ENCODE results near the gene USO1.
"Not testable (repeated sequence)": the region's sequence is repeated elsewhere in the genome, so short reads cannot be mapped to it uniquely, and the experiment has no call there.

The USO1 gene

DNA sequence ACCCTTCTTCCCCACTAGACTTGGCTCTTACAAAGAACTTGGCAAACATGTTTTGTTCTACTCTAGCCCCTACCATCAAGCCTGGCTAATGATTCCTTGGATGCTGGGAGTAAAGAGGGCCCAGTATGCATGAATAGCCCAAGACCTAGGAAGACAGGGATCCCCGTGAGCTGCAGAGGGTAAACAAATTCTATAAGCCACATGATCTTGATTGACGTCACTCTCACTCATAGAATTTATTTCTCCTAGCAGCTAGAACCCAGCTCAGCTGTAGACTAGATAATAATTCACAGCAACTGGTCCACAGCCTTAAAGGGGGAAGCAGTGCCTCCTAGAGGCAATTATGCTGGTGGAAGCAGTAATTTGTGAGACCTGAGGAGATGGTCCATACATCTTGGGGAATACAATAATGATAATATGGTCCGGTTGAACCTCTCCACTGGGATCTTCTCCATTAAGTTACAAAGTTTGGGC lies 16.1 kb upstream of the USO1 start:
- intact Hi-C loops (cut with DNase I) = no loop called here
- DNase-seq = no peak

GRCh38 chr4:75710246-75710645 lies 14.1 kb upstream of the USO1 start:
- intact Hi-C loops (cut with DNase I) = no loop called here
- no peak for DNase-seq

GRCh38 chr4:75714011-75714410 lies 10.4 kb upstream of the USO1 start:
- intact Hi-C loops (cut with DNase I) = no loop called here
- DNase-seq = no peak

DNA sequence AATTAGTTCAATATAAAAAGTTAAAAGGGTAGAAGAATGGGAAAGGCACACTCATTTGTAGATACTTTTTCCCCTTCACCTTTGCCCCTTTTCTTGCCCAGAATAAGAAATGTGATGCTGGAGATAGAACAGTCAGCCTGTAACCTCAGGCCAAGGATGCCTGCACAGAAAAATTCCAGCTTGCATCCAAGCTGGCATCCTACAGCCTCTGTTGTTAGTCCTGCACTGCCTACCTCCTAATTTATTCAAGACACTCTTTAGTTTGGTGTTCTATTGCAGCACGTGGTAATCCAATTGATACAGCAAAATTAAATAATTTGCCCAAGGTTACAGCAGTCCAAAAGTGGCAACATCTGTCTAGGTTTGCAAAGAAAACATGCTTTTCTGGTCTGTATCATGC lies 9.7 kb upstream of the USO1 start:
- intact Hi-C loops (cut with DNase I) = no loop called here
- no peak for DNase-seq

- no peak for DNase-seq
- intact Hi-C loops (cut with DNase I) = no loop called here
Observed at GRCh38 chr4:75715105-75715799, 9.1 kb upstream of the USO1 start.

DNA sequence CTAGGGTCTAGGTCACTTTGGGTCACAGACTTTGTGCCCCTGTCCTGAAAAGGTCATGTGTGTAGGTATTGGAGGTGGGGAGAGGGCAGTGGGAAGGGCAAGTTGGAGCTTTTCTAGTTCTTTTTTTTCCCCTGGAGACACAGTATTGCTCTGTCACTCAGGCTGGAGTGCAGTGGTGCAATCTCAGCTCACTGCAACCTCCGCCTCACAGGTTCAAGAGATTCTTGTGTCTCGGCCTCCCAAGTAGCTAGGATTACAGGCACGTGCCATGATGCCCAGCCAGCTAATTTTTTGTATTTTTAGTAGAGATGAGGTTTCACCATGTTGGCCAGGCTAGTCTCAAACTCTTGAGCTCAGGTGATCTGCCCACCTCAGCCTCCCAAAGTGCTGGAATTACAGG lies 8.3 kb upstream of the USO1 start:
- DNase-seq; intact Hi-C loops (cut with DNase I): not testable (repeated sequence)

GRCh38 chr4:75717408-75717807 lies 7.0 kb upstream of the USO1 start:
- intact Hi-C loops (cut with DNase I) = no loop called here
- DNase-seq = no peak

DNA sequence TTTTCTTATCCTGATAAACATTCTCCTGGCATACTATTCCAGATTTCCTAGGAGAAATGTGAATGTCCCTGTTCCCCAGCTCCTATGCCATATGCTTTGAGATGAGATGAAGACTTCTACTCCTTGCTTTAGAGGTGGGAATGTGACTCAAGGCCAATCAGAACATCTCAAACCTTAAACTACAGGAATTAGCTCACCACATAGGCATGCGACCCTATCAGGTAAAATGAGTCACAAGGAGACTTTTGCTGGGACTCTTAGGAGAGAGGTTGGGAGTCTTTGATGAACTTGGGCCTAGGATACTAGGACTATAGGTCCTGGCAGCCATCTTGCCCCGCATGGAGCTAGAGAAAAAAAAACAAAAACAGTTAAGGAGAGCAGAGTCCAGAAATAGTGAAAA lies 5.8 kb upstream of the USO1 start:
- intact Hi-C loops (cut with DNase I) = no loop called here
- no peak for DNase-seq

- intact Hi-C loops (cut with DNase I) = loop anchor here (5.0 to 10.0 kb wide), 2 partner anchors 122 to 210 kb away; partner anchors contain the start of genes RCHY1 and THAP6
- no peak for DNase-seq
Observed at GRCh38 chr4:75722417-75722816, 2.0 kb upstream of the USO1 start.

GRCh38 chr4:75723163-75724065 lies 963 bp upstream of the USO1 start:
- intact Hi-C loops (cut with DNase I) = loop anchor here (2.0 to 10.0 kb wide), 3 partner anchors 51 to 211 kb away; partner anchors contain the start of genes G3BP2, RCHY1 and THAP6

GRCh38 chr4:75724867-75725724 lies 719 bp downstream of the USO1 start:
- peak in 9 of 10 donors; percentile 16 to 91 (median 37) for DNase-seq
- intact Hi-C loops (cut with DNase I) = loop anchor here (2.0 to 10.0 kb wide), 3 partner anchors 52 to 213 kb away; partner anchors contain the start of genes G3BP2, RCHY1 and THAP6

More at GRCh38 chr4:75723163-75724065, 963 bp upstream of the USO1 start:
- DNase-seq = no peak

DNA sequence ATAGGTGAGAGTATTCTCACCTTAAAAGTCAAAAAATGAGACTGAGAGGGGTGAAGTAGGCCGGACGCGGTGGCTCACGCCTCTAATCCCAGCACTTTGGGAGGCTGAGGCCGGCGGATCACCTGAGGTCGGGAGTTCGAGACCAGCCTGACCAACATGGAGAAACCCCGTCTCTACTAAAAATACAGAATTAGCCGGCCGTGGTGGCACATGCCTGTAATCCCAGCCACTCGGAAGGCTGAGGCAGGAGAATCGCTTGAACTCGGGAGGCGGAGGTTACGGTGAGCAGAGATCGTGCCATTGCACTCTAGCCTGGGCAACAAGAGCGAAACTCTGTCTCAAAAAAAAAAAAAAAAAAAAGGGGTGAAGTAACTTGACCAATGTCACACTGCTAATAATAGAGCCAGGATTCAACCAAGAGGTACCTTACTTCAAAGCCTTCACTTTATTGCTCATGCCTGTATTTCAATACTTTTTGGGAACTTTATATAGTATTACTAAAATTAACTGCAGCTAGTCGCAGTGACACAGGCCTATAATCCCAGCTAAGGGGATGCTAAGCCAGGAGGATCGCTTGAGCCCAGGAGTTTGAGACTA lies 1.7 kb downstream of the USO1 start:
- intact Hi-C loops (cut with DNase I) = loop anchor here (2.0 to 10.0 kb wide), 2 partner anchors 53 to 119 kb away; partner anchors contain the start of gene G3BP2
- not testable (repeated sequence) for DNase-seq

- intact Hi-C loops (cut with DNase I) = loop anchor here (10.0 kb wide), 1 partner anchor 118 kb away; no protein-coding TSS in a partner anchor
- no peak for DNase-seq
Observed at GRCh38 chr4:75726577-75726976, 2.2 kb downstream of the USO1 start.

GRCh38 chr4:75727073-75727472 lies 2.7 kb downstream of the USO1 start:
- no peak for DNase-seq
- intact Hi-C loops (cut with DNase I) = loop anchor here (10.0 kb wide), 1 partner anchor 118 kb away; no protein-coding TSS in a partner anchor

GRCh38 chr4:75729836-75730235 lies 5.5 kb downstream of the USO1 start:
- DNase-seq = no peak
- intact Hi-C loops (cut with DNase I) = loop anchor here (10.0 kb wide), 1 partner anchor 115 kb away; no protein-coding TSS in a partner anchor

DNA sequence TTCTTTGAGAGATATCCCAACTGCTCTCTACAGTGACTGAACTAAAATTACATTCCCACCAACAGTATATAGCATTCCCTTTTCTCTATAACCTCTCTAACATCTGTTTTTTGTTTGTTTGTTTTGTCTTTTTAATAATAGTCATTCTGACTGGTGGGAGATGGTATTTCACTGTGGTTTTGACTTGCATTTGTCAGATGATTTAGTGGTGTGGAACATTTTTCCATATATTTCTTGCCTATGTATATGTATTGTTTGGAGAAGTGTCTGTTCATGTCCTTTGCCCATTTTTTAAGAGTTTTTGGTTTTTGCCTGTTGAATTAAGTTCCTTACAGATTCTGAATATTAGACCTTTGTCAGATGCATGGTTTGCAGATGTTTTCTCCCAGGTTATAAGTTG lies 9.0 kb downstream of the USO1 start:
- no peak for DNase-seq
- intact Hi-C loops (cut with DNase I) = no loop called here

GRCh38 chr4:75735525-75735924 lies 11.1 kb downstream of the USO1 start:
- intact Hi-C loops (cut with DNase I) = no loop called here
- no peak for DNase-seq

GRCh38 chr4:75736862-75737261 lies 12.5 kb downstream of the USO1 start:
- intact Hi-C loops (cut with DNase I) = no loop called here

DNA sequence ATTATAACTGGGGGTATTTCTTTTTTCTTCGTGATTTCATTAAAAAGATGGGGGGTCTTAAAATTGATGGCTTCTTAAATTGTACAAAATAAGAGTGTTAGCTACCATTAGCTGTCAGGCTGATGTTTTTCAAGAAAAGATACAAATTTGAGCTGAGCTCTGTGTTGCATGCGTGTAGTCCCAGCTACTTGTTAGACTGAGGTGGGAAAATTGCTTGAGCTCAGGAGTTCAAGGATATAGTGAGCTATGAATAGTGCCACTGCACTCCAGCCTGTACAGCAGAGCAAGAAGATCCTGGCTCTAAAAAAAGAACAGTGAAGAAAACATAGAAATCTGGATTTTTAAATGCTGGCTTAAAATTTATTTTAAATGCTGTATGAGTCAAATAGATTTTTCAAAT lies 13.0 kb downstream of the USO1 start:
- no peak for DNase-seq

More at GRCh38 chr4:75736862-75737261, 12.5 kb downstream of the USO1 start:
- no peak for DNase-seq

DNA sequence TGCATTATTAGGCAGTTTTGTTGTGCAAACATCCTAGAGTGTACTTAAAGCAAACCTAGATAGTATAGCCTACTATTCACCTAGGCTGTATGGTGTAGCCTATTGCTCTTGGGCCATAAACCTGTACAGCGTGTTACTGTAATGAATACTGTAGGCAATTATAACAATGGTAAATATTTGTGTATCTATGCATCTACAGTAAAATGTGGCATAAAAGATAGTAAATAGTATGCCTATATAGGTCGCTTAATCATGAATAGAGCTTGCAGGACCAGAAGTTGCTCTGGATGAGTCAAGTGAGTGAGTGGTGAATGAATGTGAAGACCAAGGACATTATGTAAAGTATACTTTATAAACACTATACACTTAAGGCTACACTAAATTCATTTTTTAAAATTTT lies 16.6 kb downstream of the USO1 start:
- intact Hi-C loops (cut with DNase I) = no loop called here
- no peak for DNase-seq

More for the DNA sequence above, 13.0 kb downstream of the USO1 start:
- intact Hi-C loops (cut with DNase I) = no loop called here

Measured in posterior cingulate gyrus (tissue), 11 donors.